Breast epithelium (tissue), 4 donors: ENCODE results near the gene NAP1L5. TPM values are rescaled to one million over a fixed set of nuclear protein-coding genes. Genes with fewer than 3 reads are reported as not detected.

ENCODE experiments used
- DNase-seq, 2 donors: peaks; one replicate each; pipeline ENCODE4 v3.0.0-alpha.2; 2019; ENCODE audit warnings: low spot score in 2 of 2
- H3K27ac ChIP-seq, 2 donors: fragments of 200-600 bp; sonication (generic) in 1 of 2; one replicate each; pipeline ENCODE4 v1.5.1; 2016 to 2019; ENCODE audit warnings: mild to moderate bottlenecking in 1 of 2
- H3K27me3 ChIP-seq, 2 donors: fragments of 200-600 bp; sonication (generic) in 1 of 2; one replicate each; pipeline versions ENCODE4 v1.5.1 to v1.6.0; 2017 to 2019; ENCODE audit warnings: control low read depth in 1 of 2, mild to moderate bottlenecking in 1 of 2
- H3K36me3 ChIP-seq: fragments of 200-600 bp; one replicate; pipeline ENCODE4 v1.5.1; 2019
- H3K4me1 ChIP-seq, 2 donors: fragments of 200-600 bp; sonication (generic); one replicate each; pipeline ENCODE4 v1.5.1; 2016 to 2019; ENCODE audit warnings: control low read depth in 1 of 2
- H3K4me3 ChIP-seq, 3 donors: fragments of 200-600 bp; sonication (generic); 1 replicate in 2 of 3; 2 replicates in 1 of 3; pipeline ENCODE4 v1.5.1; 2016 to 2019; ENCODE audit warnings: mild to moderate bottlenecking in 3 of 3, moderate library complexity in 2 of 3
- H3K9me3 ChIP-seq, 2 donors: fragments of 200-600 bp; sonication (generic) in 1 of 2; one replicate each; pipeline ENCODE4 v1.5.1; 2016 to 2019; ENCODE audit warnings: control low read depth in 1 of 2
- CTCF ChIP-seq, 3 donors: fragments of 450-650 bp; IDR thresholded peaks; one replicate each; pipeline ENCODE4 v1.5.1; 2016 to 2017; ENCODE audit warnings: antibody characterized with exemption in 3 of 3, mild to moderate bottlenecking in 3 of 3, moderate library complexity in 3 of 3
- POLR2A ChIP-seq: fragments of 450-650 bp; IDR thresholded peaks from one replicate; pipeline ENCODE4 v1.6.1; 2016; ENCODE audit warnings: antibody characterized with exemption, mild to moderate bottlenecking, moderate library complexity
- POLR2AphosphoS5 ChIP-seq, 3 donors: sonication (generic); formaldehyde crosslinking; IDR thresholded peaks; one replicate each; pipeline ENCODE4 v1.6.1; 2017; ENCODE audit warnings: antibody characterized with exemption in 3 of 3
- intact Hi-C: fragments of 100-400 bp; cut with DNase I; formaldehyde crosslinking; loops from one replicate; pipeline ENCODE4 v1.15.1; 2023; ENCODE audit warnings: low total_unique reads
- total RNA-seq, 3 donors: library from RNA; depleted of rRNA; stranded (reverse); fragments of >200 nt; gene quantifications; one replicate each; pipeline ENCODE4 v1.1.0, GENCODE V29; 2016

NAP1L5 gene
- total RNA-seq, 3 donors from 2014 or later, result 5.9 to 10.5 (median 7.0) TPM

- no peak for DNase-seq
- TF ChIP-seq CTCF (IDR thresholded peaks at IDR 0.05) (no peak), POLR2A (no peak), POLR2AphosphoS5 (IDR thresholded peaks at IDR 0.05) (no peak)
- no peaks in the 10 kb centered on the region for H3K27me3 ChIP-seq
- no peaks in the 10 kb centered on the region for H3K9me3 ChIP-seq
- peaks cover 0 to 25% of the 10 kb centered on the region in 2 donors for H3K4me1 ChIP-seq
- no peaks in the 10 kb centered on the region for H3K36me3 ChIP-seq
- intact Hi-C loops, result no loop called here
- H3K27ac ChIP-seq, result peak overlapping the region; percentile 22 to 62
- no peak overlapping the region for H3K4me3 ChIP-seq
Measured at GRCh38 chr4:88736264-88736663, 38.6 kb upstream of the NAP1L5 start.

GRCh38 chr4:88735564-88735963 lies 37.9 kb upstream of the NAP1L5 start:
- no peak overlapping the region for H3K4me3 ChIP-seq
- peaks cover 0 to 25% of the 10 kb centered on the region in 2 donors for H3K4me1 ChIP-seq
- no peaks in the 10 kb centered on the region for H3K27me3 ChIP-seq
- no peak for DNase-seq
- no peaks in the 10 kb centered on the region for H3K9me3 ChIP-seq
- intact Hi-C loops, result no loop called here
- no peaks in the 10 kb centered on the region for H3K36me3 ChIP-seq
- TF ChIP-seq POLR2A (no peak), POLR2AphosphoS5 (IDR thresholded peaks at IDR 0.05) (no peak), CTCF (IDR thresholded peaks at IDR 0.05) (no peak)
- H3K27ac ChIP-seq, result peak overlapping the region; percentile 33 to 52

GRCh38 chr4:88734403-88734949 lies 36.8 kb upstream of the NAP1L5 start:
- Histone ChIP-seq H3K36me3 (peaks cover 3% of the 10 kb centered on the region), H3K27me3 (no peaks in the 10 kb centered on the region), H3K4me3 (no peak overlapping the region), H3K27ac (peak overlapping the region; percentile 33 to 52), H3K4me1 (peaks cover 0 to 25% of the 10 kb centered on the region in 2 donors), H3K9me3 (no peaks in the 10 kb centered on the region)
- TF ChIP-seq CTCF (IDR thresholded peaks at IDR 0.05) (no peak), POLR2A (no peak), POLR2AphosphoS5 (IDR thresholded peaks at IDR 0.05) (no peak)
- intact Hi-C loops, result no loop called here
- DNase-seq, result no peak

- H3K36me3 ChIP-seq, result peaks cover 9% of the 10 kb centered on the region
- no peaks in the 10 kb centered on the region for H3K27me3 ChIP-seq
- no peak for DNase-seq
- intact Hi-C loops, result no loop called here
- H3K4me3 ChIP-seq, result no peak overlapping the region
- H3K9me3 ChIP-seq, result no peaks in the 10 kb centered on the region
- H3K4me1 ChIP-seq, result peaks cover 0 to 16% of the 10 kb centered on the region in 2 donors
- TF ChIP-seq CTCF (IDR thresholded peaks at IDR 0.05), result no peak
- no peak for TF ChIP-seq POLR2A
- no peak for TF ChIP-seq POLR2AphosphoS5 (IDR thresholded peaks at IDR 0.05)
- H3K27ac ChIP-seq, result no peak overlapping the region
Measured at GRCh38 chr4:88732714-88733368, 35.2 kb upstream of the NAP1L5 start.

GRCh38 chr4:88731381-88731780 lies 33.8 kb upstream of the NAP1L5 start:
- TF ChIP-seq POLR2AphosphoS5 (IDR thresholded peaks at IDR 0.05), result no peak
- intact Hi-C loops, result no loop called here
- DNase-seq, result no peak
- Histone ChIP-seq H3K4me1 (peaks cover 0 to 5% of the 10 kb centered on the region in 2 donors), H3K4me3 (no peak overlapping the region), H3K36me3 (peaks cover 16% of the 10 kb centered on the region), H3K27ac (no peak overlapping the region), H3K27me3 (no peaks in the 10 kb centered on the region), H3K9me3 (no peaks in the 10 kb centered on the region)
